Epithelial cell of proximal tubule (primary cell): Measurements from ENCODE around the gene LRRTM4. TPM values are rescaled to one million over a fixed set of nuclear protein-coding genes. Genes with fewer than 3 reads are reported as not detected.
"Not testable (repeated sequence)": the region's sequence is repeated elsewhere in the genome, so short reads cannot be mapped to it uniquely, and the experiment has no call there.

Experiments used
- DNase-seq: peaks from one replicate; pipeline ENCODE4 v3.0.0-alpha.2; 2011; ENCODE audit warnings: low read depth
- H3K4me3 ChIP-seq: 2 replicates; pipeline ENCODE4 v1.5.1; 2011; ENCODE audit warnings: low read depth, mild to moderate bottlenecking, low read length
- total RNA-seq: library from RNA; depleted of rRNA; stranded (reverse); fragments of >200 nt; gene quantifications from 2 replicates; pipeline ENCODE4 v1.2.3, GENCODE V29; 2015
- TF ChIP-seq, protein P1 (sequence below): conservative IDR thresholded peaks from 2 replicates; pipeline ENCODE4 v1.5.1; 2012; ENCODE audit warnings: low read depth, mild to moderate bottlenecking, low read length

Gene LRRTM4
- total RNA-seq, 1 donor from 2014 or later: not detected

GRCh38 chr2:77086051-77086450, 436.1 kb downstream of the LRRTM4 start:
- TF ChIP-seq, protein P1, sequence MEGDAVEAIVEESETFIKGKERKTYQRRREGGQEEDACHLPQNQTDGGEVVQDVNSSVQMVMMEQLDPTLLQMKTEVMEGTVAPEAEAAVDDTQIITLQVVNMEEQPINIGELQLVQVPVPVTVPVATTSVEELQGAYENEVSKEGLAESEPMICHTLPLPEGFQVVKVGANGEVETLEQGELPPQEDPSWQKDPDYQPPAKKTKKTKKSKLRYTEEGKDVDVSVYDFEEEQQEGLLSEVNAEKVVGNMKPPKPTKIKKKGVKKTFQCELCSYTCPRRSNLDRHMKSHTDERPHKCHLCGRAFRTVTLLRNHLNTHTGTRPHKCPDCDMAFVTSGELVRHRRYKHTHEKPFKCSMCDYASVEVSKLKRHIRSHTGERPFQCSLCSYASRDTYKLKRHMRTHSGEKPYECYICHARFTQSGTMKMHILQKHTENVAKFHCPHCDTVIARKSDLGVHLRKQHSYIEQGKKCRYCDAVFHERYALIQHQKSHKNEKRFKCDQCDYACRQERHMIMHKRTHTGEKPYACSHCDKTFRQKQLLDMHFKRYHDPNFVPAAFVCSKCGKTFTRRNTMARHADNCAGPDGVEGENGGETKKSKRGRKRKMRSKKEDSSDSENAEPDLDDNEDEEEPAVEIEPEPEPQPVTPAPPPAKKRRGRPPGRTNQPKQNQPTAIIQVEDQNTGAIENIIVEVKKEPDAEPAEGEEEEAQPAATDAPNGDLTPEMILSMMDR: no peak
- DNase-seq: no peak
- no peak overlapping the region for H3K4me3 ChIP-seq

- DNase-seq: no peak
- TF ChIP-seq, protein P1: no peak
- no peak overlapping the region for H3K4me3 ChIP-seq
Observed at GRCh38 chr2:77085561-77085960, 436.6 kb downstream of the LRRTM4 start.

GRCh38 chr2:77081597-77081996, 440.6 kb downstream of the LRRTM4 start:
- TF ChIP-seq, protein P1: no peak
- H3K4me3 ChIP-seq: no peak overlapping the region
- DNase-seq: no peak

GRCh38 chr2:77064324-77064723, 457.9 kb downstream of the LRRTM4 start:
- no peak for DNase-seq
- no peak overlapping the region for H3K4me3 ChIP-seq
- TF ChIP-seq, protein P1: no peak

- no peak for DNase-seq
- TF ChIP-seq, protein P1: no peak
- H3K4me3 ChIP-seq: no peak overlapping the region
Observed at GRCh38 chr2:77054938-77055337, 467.2 kb downstream of the LRRTM4 start.

- H3K4me3 ChIP-seq: no peak overlapping the region
- no peak for DNase-seq
- TF ChIP-seq, protein P1: no peak
Observed at GRCh38 chr2:77046339-77046738, 475.8 kb downstream of the LRRTM4 start.

- not testable (repeated sequence) for H3K4me3 ChIP-seq
Observed at GRCh38 chr2:77045456-77045855, 476.7 kb downstream of the LRRTM4 start.

GRCh38 chr2:77034445-77034844, 487.7 kb downstream of the LRRTM4 start:
- no peak overlapping the region for H3K4me3 ChIP-seq
- TF ChIP-seq, protein P1: no peak
- DNase-seq: no peak

More at GRCh38 chr2:77045456-77045855, 476.7 kb downstream of the LRRTM4 start:
- not testable (repeated sequence) for DNase-seq

GRCh38 chr2:77029237-77029636, 492.9 kb downstream of the LRRTM4 start:
- not testable (repeated sequence) for DNase-seq, H3K4me3 ChIP-seq
